Measurements from ENCODE around the gene KYAT1. TPM values are rescaled to one million over a fixed set of nuclear protein-coding genes. Genes with fewer than 3 reads are reported as not detected.

KYAT1 gene
- total RNA-seq, 1 experiment from 2014 or later, result 34.1 TPM

- H3K36me3 Mint-ChIP-seq, result peaks cover 23% of the 10 kb centered on the region
- peaks cover 61% of the 10 kb centered on the region for H3K4me1 Mint-ChIP-seq
- CTCF ChIA-PET, result no interaction called here
- H3K27ac Mint-ChIP-seq, result peak overlapping the region; percentile 97
- H3K9me3 Mint-ChIP-seq, result no peaks in the 10 kb centered on the region
- no peaks in the 10 kb centered on the region for H3K27me3 Mint-ChIP-seq (ENCODE audit: low read depth)
- ATAC-seq, result no peak
- no peak overlapping the region for H3K4me3 Mint-ChIP-seq
- TF ChIP-seq ZNF263 (CRISPR knock-in tag; IDR thresholded peaks at IDR 0.05; ENCODE audit: low read depth), result no peak
- no peak for TF ChIP-seq TEAD1 (CRISPR knock-in tag; IDR thresholded peaks at IDR 0.05)
- no peak for TF ChIP-seq ETV6 (CRISPR knock-in tag; IDR thresholded peaks at IDR 0.05)
- TF ChIP-seq PREB (CRISPR knock-in tag; IDR thresholded peaks at IDR 0.05; ENCODE audit: borderline replicate concordance), result no peak
- TF ChIP-seq GABPB1 (CRISPR knock-in tag; IDR thresholded peaks at IDR 0.05), result no peak
- TF ChIP-seq E2F5 (CRISPR knock-in tag; IDR thresholded peaks at IDR 0.05), result no peak
- TF ChIP-seq SP1 (CRISPR knock-in tag; conservative IDR thresholded peaks at IDR 0.05), result no peak
- no peak for TF ChIP-seq SMAD4 (CRISPR knock-in tag; IDR thresholded peaks at IDR 0.05)
- TF ChIP-seq PRDM15 (CRISPR knock-in tag; IDR thresholded peaks at IDR 0.05), result no peak
- TF ChIP-seq ZNF532 (CRISPR knock-in tag; IDR thresholded peaks at IDR 0.05; ENCODE audit: borderline replicate concordance), result no peak
- no peak for TF ChIP-seq AR (CRISPR knock-in tag; IDR thresholded peaks at IDR 0.05)
- no peak for TF ChIP-seq ZNF512 (CRISPR knock-in tag; IDR thresholded peaks at IDR 0.05; ENCODE audit: borderline replicate concordance)
- TF ChIP-seq ZNF425 (CRISPR knock-in tag; conservative IDR thresholded peaks at IDR 0.05), result no peak
- TF ChIP-seq IRF1 (CRISPR knock-in tag; IDR thresholded peaks at IDR 0.05), result no peak
- TF ChIP-seq MXD4 (CRISPR knock-in tag; IDR thresholded peaks at IDR 0.05; ENCODE audit: borderline replicate concordance), result no peak
- POLR2A ChIA-PET, result no interaction called here
- DNase-seq (ENCODE audit: low spot score), result no peak
These were observed 4.0 kb upstream of the KYAT1 start for GRCh38 chr9:128885798-128886197.
